Fibroblast of mammary gland (primary cell): ENCODE measurements around the gene MYO1G.

Experiments
- DNase-seq: peaks from one replicate; pipeline ENCODE4 v3.0.0-alpha.2; 2010; ENCODE audit warnings: low read depth
- H3K4me3 ChIP-seq: 2 replicates; pipeline ENCODE4 v1.5.1; 2011; ENCODE audit warnings: low read depth, mild to moderate bottlenecking, low read length, moderate library complexity; ENCODE audit not compliant: control insufficient read depth
- CTCF ChIP-seq: conservative IDR thresholded peaks from 2 replicates; pipeline ENCODE4 v1.5.1; 2011; ENCODE audit warnings: low read depth, low read length, inconsistent platforms; ENCODE audit not compliant: control insufficient read depth, insufficient read depth

MYO1G gene

GRCh38 chr7:45007571-45008328, 28.9 kb upstream of the MYO1G start:
- no peak for DNase-seq
- H3K4me3 ChIP-seq, result no peak overlapping the region
- no peak for TF ChIP-seq CTCF

DNA sequence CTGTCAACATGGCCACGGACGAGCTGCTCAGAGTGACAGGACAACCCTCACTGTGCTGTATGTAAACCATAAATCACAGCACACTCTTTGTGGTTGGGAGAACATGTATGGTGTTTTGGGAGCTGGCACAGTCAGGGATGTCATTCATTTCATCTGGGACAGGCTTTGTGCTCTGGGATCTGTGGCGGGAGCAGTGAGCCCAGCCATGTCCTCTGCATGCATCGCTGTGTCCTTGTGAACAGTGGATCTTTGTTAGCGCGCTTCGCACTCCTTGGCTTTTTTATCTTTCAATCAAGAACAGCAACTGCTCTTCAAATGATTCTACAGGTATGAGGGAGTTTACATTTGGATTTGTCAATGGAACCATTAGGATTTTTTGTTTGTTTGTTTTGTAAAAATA, 28.3 kb upstream of the MYO1G start:
- no peak for TF ChIP-seq CTCF
- DNase-seq, result no peak
- no peak overlapping the region for H3K4me3 ChIP-seq

- no peak for DNase-seq
- TF ChIP-seq CTCF, result no peak
- no peak overlapping the region for H3K4me3 ChIP-seq
Measured at GRCh38 chr7:45003789-45004188, 25.0 kb upstream of the MYO1G start.

DNA sequence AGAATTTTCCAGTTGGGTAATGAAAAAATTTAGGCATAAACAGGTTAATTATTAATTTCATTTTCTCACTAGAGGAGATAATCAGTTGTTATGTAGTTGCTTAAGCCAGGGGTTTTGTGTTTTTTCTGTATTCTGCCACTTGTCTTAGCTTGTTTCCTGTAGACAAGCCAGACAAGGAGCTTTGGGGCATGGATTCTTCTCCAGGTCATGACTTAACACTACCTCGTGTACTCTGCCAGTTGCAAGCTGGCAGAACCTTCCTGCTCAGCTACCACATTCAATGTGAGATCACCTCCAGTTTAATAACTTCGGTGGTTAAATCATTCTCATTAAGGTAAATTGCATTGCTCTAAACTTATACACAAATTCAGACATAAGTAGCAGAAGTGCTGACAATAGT, 23.0 kb upstream of the MYO1G start:
- no peak for DNase-seq
- TF ChIP-seq CTCF, result no peak
- no peak overlapping the region for H3K4me3 ChIP-seq

DNA sequence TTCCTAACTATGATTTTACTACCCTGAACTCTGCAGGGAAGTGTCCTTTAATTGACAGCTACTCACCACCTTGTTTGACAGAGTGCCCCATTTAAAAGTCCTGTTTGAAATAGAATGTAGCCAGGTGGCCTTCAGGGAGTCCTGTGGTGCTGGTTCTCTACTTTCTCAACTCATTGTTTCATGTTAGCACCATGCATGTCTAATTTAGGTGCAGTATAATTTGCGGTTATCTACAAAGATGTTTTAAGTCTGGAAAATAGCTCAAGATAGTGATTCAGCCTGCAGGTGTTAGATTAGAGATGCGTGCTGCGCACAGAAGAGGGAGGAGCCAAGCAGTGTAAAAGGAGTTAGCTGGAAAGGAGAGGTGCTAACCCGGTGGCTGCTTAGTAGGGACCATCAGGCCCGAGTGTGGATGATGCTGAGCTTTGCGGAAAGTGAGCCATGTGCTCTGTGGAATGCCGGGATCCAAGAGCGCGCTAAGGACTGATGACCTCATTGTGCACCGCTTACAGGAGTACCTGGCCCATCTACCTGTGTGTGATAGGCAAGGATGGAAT, 22.4 kb upstream of the MYO1G start:
- no peak for TF ChIP-seq CTCF
- DNase-seq, result peak; percentile 29
- peak overlapping the region; percentile 84 for H3K4me3 ChIP-seq

DNA sequence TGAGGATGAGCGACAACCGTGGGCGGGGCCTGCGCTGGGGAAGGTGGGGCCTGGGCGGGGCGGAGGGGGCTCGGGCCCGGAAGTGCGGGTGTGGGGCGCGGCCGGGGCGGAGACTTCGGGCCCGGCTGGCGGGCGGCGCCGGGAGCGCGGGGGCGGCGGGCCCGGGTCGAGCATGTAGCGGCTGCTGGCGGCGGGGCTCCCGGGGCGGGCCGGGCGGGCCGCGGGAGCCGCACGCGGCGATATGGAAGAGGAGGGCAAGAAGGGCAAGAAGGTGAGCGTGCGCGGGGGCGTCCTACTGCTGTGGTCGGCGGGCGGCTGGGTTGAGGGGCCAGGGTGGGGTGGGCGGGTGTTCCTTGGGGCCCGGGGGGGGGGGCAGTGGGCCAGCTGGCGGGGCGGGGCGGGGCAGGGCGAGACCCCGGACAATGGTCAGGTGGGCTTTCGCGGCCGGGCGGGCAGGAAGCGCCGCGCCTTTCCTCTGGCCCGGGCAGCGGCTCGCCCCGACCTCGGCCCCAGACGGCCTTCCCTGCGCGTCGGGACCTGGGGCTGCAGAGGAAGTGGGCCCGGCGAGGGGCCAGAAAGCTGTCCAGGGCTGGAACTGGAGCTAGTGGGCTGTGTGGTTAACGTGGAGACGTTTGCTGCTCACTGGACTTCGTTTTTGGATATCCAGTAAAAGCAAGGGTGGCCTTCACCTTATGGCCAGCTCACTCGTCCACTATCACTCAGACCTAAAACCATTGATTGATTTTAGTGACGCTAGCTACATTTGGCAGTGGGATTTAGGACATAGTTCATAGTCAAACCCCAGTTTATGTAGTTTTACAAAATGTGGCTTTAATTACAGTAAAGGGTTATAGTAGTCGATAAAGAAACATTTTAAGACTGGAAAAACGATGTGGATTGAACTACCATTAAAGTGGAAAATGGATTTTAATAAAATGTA, 21.5 kb upstream of the MYO1G start, which contains the start of gene CCM2:
Gene CCM2 (plus strand): TSS at position 109 of the 940 bp plus-strand sequence. CDS start 133 bp downstream, at position 242.
- H3K4me3 ChIP-seq, result peak within 1 kb of the TSS; percentile 84
- peak; percentile 43 for DNase-seq
- no peak for TF ChIP-seq CTCF
